Measurements from ENCODE around the gene C6orf132. TPM values are rescaled to one million over a fixed set of nuclear protein-coding genes. Genes with fewer than 3 reads are reported as not detected.
A peak's percentile ranks its signal among the peaks of the same experiment; 100 is the strongest.

C6orf132 gene
- total and polyA plus RNA-seq, 9 of the 15 experiments (the other 6 are each of a cell fraction or from before 2014, with no cell fraction given): 0.06 to 0.35 (median 0.14) TPM

DNA sequence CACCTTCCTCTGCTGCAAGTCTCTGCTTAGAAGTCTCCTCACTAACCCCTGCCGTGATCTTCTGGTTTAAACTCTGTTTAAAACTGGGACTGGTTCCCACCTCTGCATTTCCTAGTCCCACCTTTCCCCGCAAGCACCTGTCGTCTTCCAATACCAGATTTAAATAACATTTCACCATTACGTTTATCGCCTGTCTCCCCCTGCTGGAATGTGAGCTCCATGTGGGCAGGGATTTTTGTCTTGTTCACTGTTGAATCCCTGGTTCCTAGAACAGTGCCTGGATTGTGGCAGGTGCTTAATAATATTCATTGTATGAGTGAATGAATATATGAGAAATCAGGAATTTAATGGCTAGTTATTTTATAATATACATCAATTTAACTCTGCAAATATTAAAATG, 33.4 kb upstream of the C6orf132 start:
- BruUV-seq (replicated peaks): no TSS peak
- Histone ChIP-seq H3K36me3 (ENCODE audit: control insufficient read depth, insufficient read depth, low read length) (no peaks in the 10 kb centered on the region), H3K9me1 (ENCODE audit: control insufficient read depth, insufficient read depth, low read length) (no peaks in the 10 kb centered on the region), H3K27ac (ENCODE audit: extremely low read depth, low read depth, low read length) (no peak overlapping the region), H3K9me3 (replicated peaks; ENCODE audit: control insufficient read depth, insufficient read depth, low read depth, low read length) (no peaks in the 10 kb centered on the region), H3K4me1 (replicated peaks in 1 of 2; ENCODE audit: control insufficient read depth in 2 of 2, insufficient read depth in 2 of 2, low read length in 2 of 2) (peaks cover 0 to 20% of the 10 kb centered on the region in 2 experiments; a peak in 3 of 5 replicates), H3K27me3 (ENCODE audit: control insufficient read depth in 2 of 2, insufficient read depth in 2 of 2, low read length in 2 of 2) (no peaks in the 10 kb centered on the region), H3K79me2 (ENCODE audit: control insufficient read depth, insufficient read depth, low read length) (no peaks in the 10 kb centered on the region), H3K4me2 (ENCODE audit: insufficient read depth, low read length) (no peak overlapping the region), H3K4me3 (no peak overlapping the region), H4K20me1 (replicated peaks; ENCODE audit: control insufficient read depth, insufficient read depth, low read length) (no peaks in the 10 kb centered on the region), H2AFZ (ENCODE audit: low read depth, low read length) (no peak overlapping the region), H3K9ac (ENCODE audit: insufficient read depth in 1 of 2, low read depth in 2 of 2, low read length in 2 of 2) (no peak overlapping the region)
- intact Hi-C loops (cut with micrococcal nuclease) (no loop called here), in situ Hi-C loops (cut with MboI) (no loop called here)
- WGBS (ENCODE audit: insufficient coverage, low coverage, missing lambda C conversion rate): 21% methylated on average over 5 of the region's 5 CpGs
- ATAC-seq (no peak), DNase-seq (ENCODE audit: extremely low read depth in 1 of 4, low spot score in 3 of 4) (no peak), FAIRE-seq (peak; percentile 23)
- TF ChIP-seq RAD21 (CRISPR knock-in tag; conservative IDR thresholded peaks at IDR 0.05 in 1 of 2, IDR thresholded peaks at IDR 0.05 in 1 of 2): peak in 1 of 2 experiments; percentile 18; a peak in 1 of 4 replicates
- TF ChIP-seq KDM1A (IDR thresholded peaks at IDR 0.05): peak; percentile 45 to 57; a peak in 2 of 4 replicates
- TF ChIP-seq, protein P1, sequence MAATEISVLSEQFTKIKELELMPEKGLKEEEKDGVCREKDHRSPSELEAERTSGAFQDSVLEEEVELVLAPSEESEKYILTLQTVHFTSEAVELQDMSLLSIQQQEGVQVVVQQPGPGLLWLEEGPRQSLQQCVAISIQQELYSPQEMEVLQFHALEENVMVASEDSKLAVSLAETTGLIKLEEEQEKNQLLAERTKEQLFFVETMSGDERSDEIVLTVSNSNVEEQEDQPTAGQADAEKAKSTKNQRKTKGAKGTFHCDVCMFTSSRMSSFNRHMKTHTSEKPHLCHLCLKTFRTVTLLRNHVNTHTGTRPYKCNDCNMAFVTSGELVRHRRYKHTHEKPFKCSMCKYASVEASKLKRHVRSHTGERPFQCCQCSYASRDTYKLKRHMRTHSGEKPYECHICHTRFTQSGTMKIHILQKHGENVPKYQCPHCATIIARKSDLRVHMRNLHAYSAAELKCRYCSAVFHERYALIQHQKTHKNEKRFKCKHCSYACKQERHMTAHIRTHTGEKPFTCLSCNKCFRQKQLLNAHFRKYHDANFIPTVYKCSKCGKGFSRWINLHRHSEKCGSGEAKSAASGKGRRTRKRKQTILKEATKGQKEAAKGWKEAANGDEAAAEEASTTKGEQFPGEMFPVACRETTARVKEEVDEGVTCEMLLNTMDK (IDR thresholded peaks at IDR 0.05; ENCODE audit: borderline replicate concordance, insufficient read depth, low read depth, low read length, poor library complexity, severe bottlenecking): peak; percentile 46
- no peak for TF ChIP-seq RUNX1 (IDR thresholded peaks at IDR 0.05; ENCODE audit: low read depth)
- TF ChIP-seq SMC3 (conservative IDR thresholded peaks at IDR 0.05; ENCODE audit: insufficient read depth, low read depth, low read length): 0 out of 2 replicates have a peak, but pooled peaks have one; percentile 28
- TF ChIP-seq, protein P2, sequence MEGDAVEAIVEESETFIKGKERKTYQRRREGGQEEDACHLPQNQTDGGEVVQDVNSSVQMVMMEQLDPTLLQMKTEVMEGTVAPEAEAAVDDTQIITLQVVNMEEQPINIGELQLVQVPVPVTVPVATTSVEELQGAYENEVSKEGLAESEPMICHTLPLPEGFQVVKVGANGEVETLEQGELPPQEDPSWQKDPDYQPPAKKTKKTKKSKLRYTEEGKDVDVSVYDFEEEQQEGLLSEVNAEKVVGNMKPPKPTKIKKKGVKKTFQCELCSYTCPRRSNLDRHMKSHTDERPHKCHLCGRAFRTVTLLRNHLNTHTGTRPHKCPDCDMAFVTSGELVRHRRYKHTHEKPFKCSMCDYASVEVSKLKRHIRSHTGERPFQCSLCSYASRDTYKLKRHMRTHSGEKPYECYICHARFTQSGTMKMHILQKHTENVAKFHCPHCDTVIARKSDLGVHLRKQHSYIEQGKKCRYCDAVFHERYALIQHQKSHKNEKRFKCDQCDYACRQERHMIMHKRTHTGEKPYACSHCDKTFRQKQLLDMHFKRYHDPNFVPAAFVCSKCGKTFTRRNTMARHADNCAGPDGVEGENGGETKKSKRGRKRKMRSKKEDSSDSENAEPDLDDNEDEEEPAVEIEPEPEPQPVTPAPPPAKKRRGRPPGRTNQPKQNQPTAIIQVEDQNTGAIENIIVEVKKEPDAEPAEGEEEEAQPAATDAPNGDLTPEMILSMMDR (IDR thresholded peaks at IDR 0.05 in 2 of 3, conservative IDR thresholded peaks at IDR 0.05 in 1 of 3; ENCODE audit: insufficient read depth in 2 of 3, low read depth in 1 of 3, low read length in 3 of 3): peak; percentile 43 to 50 (median 48)
- peak; percentile 67 for TF ChIP-seq TEAD4 (IDR thresholded peaks at IDR 0.05; ENCODE audit: low read length)
- TF ChIP-seq TEAD4 (CRISPR knock-in tag; IDR thresholded peaks at IDR 0.05; ENCODE audit: borderline replicate concordance): no peak
- no peak for TF ChIP-seq BCOR (IDR thresholded peaks at IDR 0.05)
- 0 out of 2 replicates have a peak, but pooled peaks have one; percentile 7 for TF ChIP-seq ZNF316 (IDR thresholded peaks at IDR 0.05)
- TF ChIP-seq TEAD1 (CRISPR knock-in tag; IDR thresholded peaks at IDR 0.05): peak in 1 of 2 experiments; percentile 69; a peak in 1 of 4 replicates
- POLR2A ChIA-PET: no interaction called here
- CTCF ChIA-PET (ENCODE audit: low intra/inter-chr PET ratio): interaction anchor here (1.4 kb wide), 1 partner anchor 10 kb away, joined by 6 read pairs; no protein-coding TSS in a partner anchor

Measured in K562 (cell line).